K562 (cell line): Measurements from ENCODE around the gene SNRNP200. TPM values are rescaled to one million over a fixed set of nuclear protein-coding genes. Genes with fewer than 3 reads are reported as not detected.

ENCODE experiments used
- ATF7 ChIP-seq: fragments of 450-650 bp; IDR thresholded peaks from 2 replicates; pipeline ENCODE4 v1.7.1; 2014; ENCODE audit warnings: mild to moderate bottlenecking, moderate library complexity
- BRF1 ChIP-seq: IDR thresholded peaks from 3 replicates; pipeline ENCODE4 v1.6.1; 2011; ENCODE audit warnings: borderline replicate concordance, mild to moderate bottlenecking; ENCODE audit not compliant: insufficient read length; ENCODE audit errors: extremely low read depth
- COPS2 ChIP-seq: fragments of 450-650 bp; conservative IDR thresholded peaks from 2 replicates; pipeline ENCODE4 v1.6.1; 2016; ENCODE audit warnings: mild to moderate bottlenecking, moderate library complexity
- E2F3 ChIP-seq: fragments of 250-450 bp; sonication (Bioruptor Pico); IDR thresholded peaks from 2 replicates; pipeline ENCODE4 v1.4.0; 2020; ENCODE audit warnings: mild to moderate bottlenecking
- FOXO4 ChIP-seq: fragments of 450-650 bp; formaldehyde crosslinking; IDR thresholded peaks from 2 replicates; pipeline ENCODE4 v1.4.0; 2020; ENCODE audit warnings: mild to moderate bottlenecking, moderate library complexity
- HMG20B ChIP-seq: fragments of 250-450 bp; sonication (Bioruptor Pico); IDR thresholded peaks from 2 replicates; pipeline ENCODE4 v1.5.0; 2021; ENCODE audit warnings: mild to moderate bottlenecking
- IRF9 ChIP-seq: fragments of 450-650 bp; IDR thresholded peaks from 2 replicates; pipeline ENCODE4 v1.6.1; 2016; ENCODE audit warnings: missing biosample characterization, missing genetic modification characterization
- MEF2A ChIP-seq: IDR thresholded peaks from 2 replicates; pipeline ENCODE4 v1.6.1; 2011; ENCODE audit warnings: low read depth, mild to moderate bottlenecking, low read length, moderate library complexity; ENCODE audit not compliant: control insufficient read depth
- MEF2D ChIP-seq: conservative IDR thresholded peaks from 2 replicates; pipeline ENCODE4 v1.6.1; 2016; ENCODE audit warnings: low read depth, missing genetic modification characterization, missing compliant biosample characterization
- PKNOX1 ChIP-seq: fragments of 450-650 bp; IDR thresholded peaks from 2 replicates; pipeline ENCODE4 v1.6.1; 2016
- PTRF ChIP-seq: fragments of 450-650 bp; IDR thresholded peaks from 2 replicates; pipeline ENCODE4 v1.6.1; 2016; ENCODE audit warnings: mild to moderate bottlenecking, missing genetic modification characterization, missing compliant biosample characterization
- SAFB ChIP-seq: fragments of 200-400 bp; formaldehyde crosslinking; IDR thresholded peaks from 2 replicates; pipeline ENCODE4 v1.6.1; 2017; ENCODE audit warnings: low read depth, low read length, borderline replicate concordance
- TAF15 ChIP-seq: fragments of 200-400 bp; formaldehyde crosslinking; IDR thresholded peaks from 2 replicates; pipeline ENCODE4 v1.6.1; 2017; ENCODE audit warnings: mild to moderate bottlenecking, low read depth, low read length, moderate library complexity
- TSHZ1 ChIP-seq: fragments of 250-450 bp; sonication (Bioruptor Pico); IDR thresholded peaks from 2 replicates; pipeline ENCODE4 v1.4.0; 2020; ENCODE audit warnings: mild to moderate bottlenecking, moderate library complexity
- ZNF395 ChIP-seq: fragments of 200-800 bp; sonication (Bioruptor generic); IDR thresholded peaks from 2 replicates; pipeline ENCODE4 v1.6.1; 2017; ENCODE audit warnings: missing genetic modification characterization, missing compliant biosample characterization
- ZNF398 ChIP-seq: fragments of 250-450 bp; sonication (Bioruptor Pico); IDR thresholded peaks from 2 replicates; pipeline ENCODE4 v1.8.0; 2021; ENCODE audit warnings: moderate library complexity, mild to moderate bottlenecking, inconsistent platforms
- polyA plus RNA-seq, 8 experiments: library from polyadenylated mRNA; depleted of rRNA in 4 of 8; stranded (reverse) in 5 of 8; unstranded in 3 of 8; fragments of >200 nt; fragmentation: Nextera tagmentation in 2 of 8; fragmentation: Illumina TruSeq in 1 of 8; extraction: Ambion mirVana in 2 of 8; extraction: Trizol in 1 of 8; gene quantifications; 2 replicates each; pipeline versions ENCODE4 v1.2.1 to v1.2.3, GENCODE V29; 2011 to 2014; ENCODE audit warnings: inconsistent platforms in 1 of 8, missing spikeins in 1 of 8
- total RNA-seq, 7 experiments: library from RNA; depleted of rRNA in 6 of 7; stranded (reverse); fragments of >200 nt in 6 of 7; fragmentation: Illumina TruSeq in 2 of 7; extraction: Trizol in 2 of 7; gene quantifications; 2 replicates each; pipeline versions ENCODE4 v1.2.1 to v1.2.3, GENCODE V29; 2011 to 2021; ENCODE audit warnings: low replicate concordance in 1 of 7

The SNRNP200 gene
- total and polyA plus RNA-seq, 9 of the 15 experiments (the other 6 are each of a cell fraction or from before 2014, with no cell fraction given) = 76.1 to 231 (median 155) TPM

GRCh38 chr2:96265840-96266679, 39.3 kb downstream of the SNRNP200 start, which contains the start of the genes CIAO1 and TMEM127 (continued):
- TF ChIP-seq TSHZ1 (CRISPR knock-in tag) = no peak
- TF ChIP-seq ATF7 = peak; percentile 88
- TF ChIP-seq MEF2A = no peak
- TF ChIP-seq HMG20B (CRISPR knock-in tag) = no peak
- no peak for TF ChIP-seq IRF9
- TF ChIP-seq ZNF398 = no peak
- no peak for TF ChIP-seq ZNF395 (CRISPR knock-in tag)
- peak; percentile 47; the same call in 1 of the 2 replicates for TF ChIP-seq PKNOX1
- TF ChIP-seq E2F3 (CRISPR knock-in tag) = 0 out of 2 replicates have a peak, but pooled peaks have one; percentile 22
- no peak for TF ChIP-seq TAF15
- TF ChIP-seq SAFB = no peak
- no peak for TF ChIP-seq FOXO4 (CRISPR knock-in tag)
- no peak for TF ChIP-seq BRF1
- TF ChIP-seq MEF2D (tag) = no peak
- TF ChIP-seq COPS2 = no peak
- TF ChIP-seq PTRF = no peak
